SK-N-SH (cell line): Measurements from ENCODE around the gene ME3.

Experiments used
- FOSL2 ChIP-seq: IDR thresholded peaks from 2 replicates; pipeline ENCODE4 v1.4.0; 2012; ENCODE audit warnings: low read depth, mild to moderate bottlenecking, moderate library complexity, borderline replicate concordance
- FOXJ3 ChIP-seq: sonication (generic); formaldehyde crosslinking; IDR thresholded peaks from 2 replicates; pipeline ENCODE4 v1.5.1; 2020; ENCODE audit warnings: mild to moderate bottlenecking, missing genetic modification reagents
- GABPA ChIP-seq: IDR thresholded peaks from 2 replicates; pipeline ENCODE4 v1.4.0; 2012; ENCODE audit warnings: low read depth, mild to moderate bottlenecking
- MEF2A ChIP-seq: IDR thresholded peaks from 2 replicates; pipeline ENCODE4 v1.4.0; 2012; ENCODE audit warnings: low read depth, borderline replicate concordance
- MXI1 ChIP-seq: IDR thresholded peaks from 2 replicates; pipeline ENCODE4 v1.6.1; 2012; ENCODE audit warnings: mild to moderate bottlenecking, low read depth, low read length, improper control_type of control experiment
- POLR2AphosphoS5 ChIP-seq: IDR thresholded peaks from 2 replicates; pipeline ENCODE4 v1.6.1; 2012; ENCODE audit warnings: low read depth, low read length
- SIN3A ChIP-seq: IDR thresholded peaks from 2 replicates; pipeline ENCODE4 v1.6.1; 2012; ENCODE audit warnings: low read depth, mild to moderate bottlenecking, low read length, moderate library complexity, borderline replicate concordance
- TAF1 ChIP-seq: IDR thresholded peaks from 2 replicates; pipeline ENCODE4 v1.6.1; 2012; ENCODE audit warnings: low read depth, mild to moderate bottlenecking, low read length, moderate library complexity, borderline replicate concordance
- TF ChIP-seq, protein P1 (sequence below): fragments of 150-350 bp; IDR thresholded peaks from 2 replicates; pipeline ENCODE4 v1.6.1; 2016; ENCODE audit warnings: mild to moderate bottlenecking, low read depth, low read length
- TF ChIP-seq, protein P2 (sequence below): fragments of 200-600 bp; sonication (generic); IDR thresholded peaks from 2 replicates; pipeline ENCODE4 v1.6.1; 2017; ENCODE audit warnings: antibody characterized with exemption, mild to moderate bottlenecking, moderate library complexity
- TF ChIP-seq, protein P3 (sequence below): IDR thresholded peaks from 2 replicates; pipeline ENCODE4 v1.4.0; 2012; ENCODE audit warnings: low read depth

DNA sequence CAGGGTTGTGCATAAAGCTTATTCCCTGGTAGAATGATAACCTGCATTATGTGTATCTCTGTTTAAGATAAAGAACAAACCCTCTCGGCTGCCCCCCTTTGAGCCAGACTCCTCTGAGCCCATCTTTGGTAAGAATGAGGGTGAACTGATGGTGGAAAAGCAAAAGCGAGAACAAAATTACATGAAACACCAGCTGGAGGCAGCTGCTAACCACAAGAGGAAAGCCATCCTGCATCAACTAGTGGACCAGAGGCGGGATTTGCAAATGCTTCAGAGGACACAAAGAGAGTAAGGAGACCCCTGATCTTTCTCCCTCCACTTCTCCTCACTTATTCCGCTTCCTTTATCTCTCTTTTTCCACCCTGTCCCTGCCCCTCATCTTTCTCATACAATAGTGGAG, 257.4 kb downstream of the ME3 start:
- no peak for TF ChIP-seq TAF1
- TF ChIP-seq POLR2AphosphoS5 = no peak
- TF ChIP-seq MXI1 = no peak
- TF ChIP-seq, protein P1, sequence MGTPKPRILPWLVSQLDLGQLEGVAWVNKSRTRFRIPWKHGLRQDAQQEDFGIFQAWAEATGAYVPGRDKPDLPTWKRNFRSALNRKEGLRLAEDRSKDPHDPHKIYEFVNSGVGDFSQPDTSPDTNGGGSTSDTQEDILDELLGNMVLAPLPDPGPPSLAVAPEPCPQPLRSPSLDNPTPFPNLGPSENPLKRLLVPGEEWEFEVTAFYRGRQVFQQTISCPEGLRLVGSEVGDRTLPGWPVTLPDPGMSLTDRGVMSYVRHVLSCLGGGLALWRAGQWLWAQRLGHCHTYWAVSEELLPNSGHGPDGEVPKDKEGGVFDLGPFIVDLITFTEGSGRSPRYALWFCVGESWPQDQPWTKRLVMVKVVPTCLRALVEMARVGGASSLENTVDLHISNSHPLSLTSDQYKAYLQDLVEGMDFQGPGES = no peak
- TF ChIP-seq, protein P2, sequence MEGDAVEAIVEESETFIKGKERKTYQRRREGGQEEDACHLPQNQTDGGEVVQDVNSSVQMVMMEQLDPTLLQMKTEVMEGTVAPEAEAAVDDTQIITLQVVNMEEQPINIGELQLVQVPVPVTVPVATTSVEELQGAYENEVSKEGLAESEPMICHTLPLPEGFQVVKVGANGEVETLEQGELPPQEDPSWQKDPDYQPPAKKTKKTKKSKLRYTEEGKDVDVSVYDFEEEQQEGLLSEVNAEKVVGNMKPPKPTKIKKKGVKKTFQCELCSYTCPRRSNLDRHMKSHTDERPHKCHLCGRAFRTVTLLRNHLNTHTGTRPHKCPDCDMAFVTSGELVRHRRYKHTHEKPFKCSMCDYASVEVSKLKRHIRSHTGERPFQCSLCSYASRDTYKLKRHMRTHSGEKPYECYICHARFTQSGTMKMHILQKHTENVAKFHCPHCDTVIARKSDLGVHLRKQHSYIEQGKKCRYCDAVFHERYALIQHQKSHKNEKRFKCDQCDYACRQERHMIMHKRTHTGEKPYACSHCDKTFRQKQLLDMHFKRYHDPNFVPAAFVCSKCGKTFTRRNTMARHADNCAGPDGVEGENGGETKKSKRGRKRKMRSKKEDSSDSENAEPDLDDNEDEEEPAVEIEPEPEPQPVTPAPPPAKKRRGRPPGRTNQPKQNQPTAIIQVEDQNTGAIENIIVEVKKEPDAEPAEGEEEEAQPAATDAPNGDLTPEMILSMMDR = no peak
- TF ChIP-seq GABPA = no peak
- TF ChIP-seq, protein P3, sequence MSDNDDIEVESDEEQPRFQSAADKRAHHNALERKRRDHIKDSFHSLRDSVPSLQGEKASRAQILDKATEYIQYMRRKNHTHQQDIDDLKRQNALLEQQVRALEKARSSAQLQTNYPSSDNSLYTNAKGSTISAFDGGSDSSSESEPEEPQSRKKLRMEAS = no peak
- no peak for TF ChIP-seq FOSL2
- TF ChIP-seq FOXJ3 = no peak
- TF ChIP-seq SIN3A = no peak
- no peak for TF ChIP-seq MEF2A
